Activated CD8-positive, alpha-beta T cell treated with anti-CD3 and anti-CD28 coated beads, Interleukin-2, amount 10 ng/mL, durations not matched to agents 7 days and 5 days (primary cell): Measurements from ENCODE around the gene TRIM8. TPM values are rescaled to one million over a fixed set of nuclear protein-coding genes. Genes with fewer than 3 reads are reported as not detected.

ENCODE experiments used
- ATAC-seq: fragments of 150-1000 bp; cut with Tn5 transposase; one replicate; pipeline ENCODE4 v1.10.0; 2021; ENCODE audit warnings: moderate library complexity
- CTCF ChIA-PET: fragments of 350-600 bp; sonication (Branson Sonifier 250); formaldehyde crosslinking; loops from one replicate; lab custom pipeline; 2021; ENCODE audit warnings: antibody characterized with exemption; lab: Charles Lee
- POLR2A ChIA-PET: fragments of 350-600 bp; sonication (Branson Sonifier 250); formaldehyde crosslinking; loops from one replicate; lab custom pipeline; 2021; ENCODE audit warnings: antibody characterized with exemption; lab: Charles Lee
- DNase-seq: peaks from one replicate; pipeline ENCODE4 v3.0.0-alpha.2; 2020
- H3K27ac Mint-ChIP-seq: one replicate; pipeline ENCODE4 v1.8.0; 2021; ENCODE audit warnings: mild to moderate bottlenecking, mixed read lengths
- H3K27me3 Mint-ChIP-seq: one replicate; pipeline ENCODE4 v1.8.0; 2021; ENCODE audit warnings: low read depth, mixed read lengths
- H3K36me3 Mint-ChIP-seq: one replicate; pipeline ENCODE4 v1.8.0; 2021; ENCODE audit warnings: low read depth, mixed read lengths
- H3K4me1 Mint-ChIP-seq: one replicate; pipeline ENCODE4 v1.8.0; 2021; ENCODE audit warnings: low read depth, mixed read lengths
- H3K4me3 Mint-ChIP-seq: one replicate; pipeline ENCODE4 v1.8.0; 2021; ENCODE audit warnings: mild to moderate bottlenecking, mixed read lengths
- H3K9me3 Mint-ChIP-seq: one replicate; pipeline ENCODE4 v1.8.0; 2022; ENCODE audit warnings: mixed read lengths; ENCODE audit not compliant: insufficient read depth
- total RNA-seq, 2 experiments: library from RNA; stranded (reverse); gene quantifications; one replicate each; pipeline ENCODE4 v1.2.3, GENCODE V29; 2021

TRIM8 gene
- total RNA-seq, 2 experiments from 2014 or later: 45.0 to 47.1 TPM

- H3K9me3 Mint-ChIP-seq: no peaks in the 10 kb centered on the region
- peak overlapping the region; percentile 94 for H3K27ac Mint-ChIP-seq
- POLR2A ChIA-PET: interaction anchor here (0.5 to 4.9 kb wide), 19 partner anchors 8 to 828 kb away, joined by 3 to 44 read pairs (median 4); partner anchors contain the start of genes ACTR1A, ARL3, NFKB2 and OGA
- peaks cover 55% of the 10 kb centered on the region for H3K4me1 Mint-ChIP-seq
- ATAC-seq (peak; percentile 35), DNase-seq (peak; percentile 84)
- H3K36me3 Mint-ChIP-seq: peaks cover 25% of the 10 kb centered on the region
- peak overlapping the region; percentile 99 for H3K4me3 Mint-ChIP-seq
- CTCF ChIA-PET: interaction anchor here (1.0 to 4.6 kb wide), 10 partner anchors 13 to 143 kb away, joined by 3 to 51 read pairs (median 4); partner anchors contain the start of genes ACTR1A, ARL3 and SFXN2
- no peaks in the 10 kb centered on the region for H3K27me3 Mint-ChIP-seq
Observed at GRCh38 chr10:102645741-102646609, 1.7 kb downstream of the TRIM8 start.

GRCh38 chr10:102646610-102647442 is 2.5 kb downstream of the TRIM8 start:
- DNase-seq (peak; percentile 58), ATAC-seq (no peak)
- Mint-ChIP-seq H3K27me3 (no peaks in the 10 kb centered on the region), H3K4me3 (peak overlapping the region; percentile 99), H3K4me1 (peaks cover 58% of the 10 kb centered on the region), H3K9me3 (no peaks in the 10 kb centered on the region), H3K36me3 (peaks cover 25% of the 10 kb centered on the region), H3K27ac (peak overlapping the region; percentile 94)
- ChIA-PET POLR2A (interaction anchor here (0.5 to 4.9 kb wide), 15 partner anchors 7 to 829 kb away, joined by 3 to 44 read pairs (median 6); partner anchors contain the start of genes ACTR1A, ARL3, OGA and SFXN2), CTCF (interaction anchor here (1.0 to 4.6 kb wide), 8 partner anchors 12 to 144 kb away, joined by 3 to 51 read pairs (median 16); partner anchors contain the start of genes ACTR1A, ARL3 and SFXN2)

- no peak for ATAC-seq
- no peaks in the 10 kb centered on the region for H3K9me3 Mint-ChIP-seq
- DNase-seq: no peak
- no peaks in the 10 kb centered on the region for H3K27me3 Mint-ChIP-seq
- H3K27ac Mint-ChIP-seq: peak overlapping the region; percentile 94
- POLR2A ChIA-PET: interaction anchor here (1.5 to 4.9 kb wide), 2 partner anchors 10 to 23 kb away, joined by 7 to 35 read pairs; no protein-coding TSS in a partner anchor
- CTCF ChIA-PET: interaction anchor here (4.6 kb wide), 1 partner anchor 65 kb away, joined by 48 read pairs; the partner anchor contains the start of genes ARL3 and SFXN2
- H3K36me3 Mint-ChIP-seq: peaks cover 31% of the 10 kb centered on the region
- peak overlapping the region; percentile 99 for H3K4me3 Mint-ChIP-seq
- H3K4me1 Mint-ChIP-seq: peaks cover 64% of the 10 kb centered on the region
Observed at GRCh38 chr10:102647443-102648268, 3.4 kb downstream of the TRIM8 start.

GRCh38 chr10:102648269-102648888 is 4.1 kb downstream of the TRIM8 start:
- no peaks in the 10 kb centered on the region for H3K9me3 Mint-ChIP-seq
- ATAC-seq (no peak), DNase-seq (no peak)
- peaks cover 71% of the 10 kb centered on the region for H3K4me1 Mint-ChIP-seq
- H3K27ac Mint-ChIP-seq: peak overlapping the region; percentile 94
- ChIA-PET POLR2A (interaction anchor here (4.9 kb wide), 1 partner anchor 22 kb away, joined by 35 read pairs; no protein-coding TSS in a partner anchor), CTCF (interaction anchor here (4.6 kb wide), 1 partner anchor 64 kb away, joined by 48 read pairs; the partner anchor contains the start of genes ARL3 and SFXN2)
- H3K36me3 Mint-ChIP-seq: peaks cover 39% of the 10 kb centered on the region
- peak overlapping the region; percentile 99 for H3K4me3 Mint-ChIP-seq
- H3K27me3 Mint-ChIP-seq: no peaks in the 10 kb centered on the region

- H3K36me3 Mint-ChIP-seq: peaks cover 45% of the 10 kb centered on the region
- DNase-seq (peak; percentile 64), ATAC-seq (no peak)
- CTCF ChIA-PET: interaction anchor here (0.7 to 1.7 kb wide), 7 partner anchors 9 to 145 kb away, joined by 3 to 8 read pairs (median 4); partner anchors contain the start of genes ARL3, SFXN2 and SUFU
- POLR2A ChIA-PET: interaction anchor here (0.6 to 4.9 kb wide), 6 partner anchors 11 to 66 kb away, joined by 3 to 49 read pairs (median 4); partner anchors contain the start of genes ARL3 and SFXN2
- no peaks in the 10 kb centered on the region for H3K27me3 Mint-ChIP-seq
- H3K27ac Mint-ChIP-seq: peak overlapping the region; percentile 94
- peaks cover 79% of the 10 kb centered on the region for H3K4me1 Mint-ChIP-seq
- H3K9me3 Mint-ChIP-seq: no peaks in the 10 kb centered on the region
- H3K4me3 Mint-ChIP-seq: peak overlapping the region; percentile 99
Observed at GRCh38 chr10:102648889-102649796, 4.9 kb downstream of the TRIM8 start.

GRCh38 chr10:102649797-102650654 is 5.7 kb downstream of the TRIM8 start:
- Mint-ChIP-seq H3K36me3 (peaks cover 50% of the 10 kb centered on the region), H3K4me1 (peaks cover 82% of the 10 kb centered on the region), H3K27me3 (no peaks in the 10 kb centered on the region), H3K4me3 (peak overlapping the region; percentile 99), H3K27ac (peak overlapping the region; percentile 92), H3K9me3 (no peaks in the 10 kb centered on the region)
- ATAC-seq (no peak), DNase-seq (no peak)
- ChIA-PET CTCF (interaction anchor here (0.7 to 1.7 kb wide), 9 partner anchors 8 to 146 kb away, joined by 3 to 8 read pairs (median 4); partner anchors contain the start of genes ARL3, SFXN2 and SUFU), POLR2A (interaction anchor here (0.6 to 3.0 kb wide), 5 partner anchors 10 to 65 kb away, joined by 3 to 49 read pairs (median 3); partner anchors contain the start of genes ARL3 and SFXN2)

- Mint-ChIP-seq H3K4me1 (peaks cover 85% of the 10 kb centered on the region), H3K4me3 (peak overlapping the region; percentile 65), H3K36me3 (peaks cover 50% of the 10 kb centered on the region), H3K27ac (peak overlapping the region; percentile 92), H3K9me3 (no peaks in the 10 kb centered on the region), H3K27me3 (no peaks in the 10 kb centered on the region)
- ATAC-seq: no peak
- DNase-seq: no peak
- CTCF ChIA-PET: interaction anchor here (1.4 to 3.7 kb wide), 7 partner anchors 9 to 64 kb away, joined by 3 to 28 read pairs (median 5); partner anchors contain the start of genes ARL3 and SFXN2
- POLR2A ChIA-PET: interaction anchor here (1.0 to 3.0 kb wide), 3 partner anchors 10 to 148 kb away, joined by 3 to 49 read pairs (median 3); partner anchors contain the start of gene ACTR1A
Observed at GRCh38 chr10:102650655-102651454, 6.6 kb downstream of the TRIM8 start.
